BLaER1 treated with 17β-estradiol and CSF1 and Interleukin-3, amounts not matched to agents 10 nM and 100 nM (cell line): ENCODE measurements around the gene KLK13.
A peak's percentile ranks its signal among the peaks of the same experiment; 100 is the strongest.

ENCODE experiments used
- H3K27ac ChIP-seq, 11 experiments: shearing (Covaris generic); formaldehyde crosslinking; 2 replicates each; pipeline ENCODE4 v1.8.1; 2022
- H3K27me3 ChIP-seq, 11 experiments: shearing (Covaris generic); formaldehyde crosslinking; 2 replicates each; pipeline ENCODE4 v1.8.1; 2022
- H3K36me3 ChIP-seq, 11 experiments: shearing (Covaris generic); formaldehyde crosslinking; 2 replicates each; pipeline ENCODE4 v1.8.1; 2022
- H3K4me1 ChIP-seq, 10 experiments: shearing (Covaris generic); formaldehyde crosslinking; 2 replicates each; pipeline ENCODE4 v1.8.1; 2022
- H3K4me2 ChIP-seq, 11 experiments: shearing (Covaris generic); formaldehyde crosslinking; 2 replicates each; pipeline ENCODE4 v1.8.1; 2022
- H3K4me3 ChIP-seq, 10 experiments: shearing (Covaris generic); formaldehyde crosslinking; 2 replicates each; pipeline ENCODE4 v1.8.1; 2022
- H3K9ac ChIP-seq, 11 experiments: shearing (Covaris generic); formaldehyde crosslinking; 2 replicates each; pipeline ENCODE4 v1.8.1; 2022
- H3K9me3 ChIP-seq, 11 experiments: shearing (Covaris generic); formaldehyde crosslinking; replicated peaks in 1 of 11; 2 replicates each; pipeline ENCODE4 v1.8.1; 2022
- H4K20me1 ChIP-seq, 11 experiments: shearing (Covaris generic); formaldehyde crosslinking; 2 replicates each; pipeline ENCODE4 v1.8.1; 2022
- Cebpa-rat ChIP-seq, 11 experiments: shearing (Covaris generic); IDR thresholded peaks; 2 replicates each; pipeline ENCODE4 v1.8.1; 2022

The KLK13 gene

GRCh38 chr19:51096473-51097165 is 31.7 kb upstream of the KLK13 start:
- Histone ChIP-seq H3K9ac (no peak overlapping the region), H4K20me1 (peaks cover 0 to 83% (median 30%) of the 10 kb centered on the region in 11 experiments; a peak in 16 of 22 replicates), H3K9me3 (peaks cover 0 to 4% (median 0%) of the 10 kb centered on the region in 11 experiments; a peak in 1 of 22 replicates), H3K36me3 (peaks cover 28 to 61% (median 47%) of the 10 kb centered on the region in 11 experiments), H3K4me1 (peaks cover 32 to 48% (median 36%) of the 10 kb centered on the region in 10 experiments), H3K27me3 (no peaks in the 10 kb centered on the region), H3K4me2 (peak overlapping the region; percentile 8 to 62 (median 27); a peak in 18 of 22 replicates), H3K27ac (peak overlapping the region in 5 of 11 experiments; percentile 1 to 28 (median 12); a peak in 4 of 22 replicates), H3K4me3 (no peak overlapping the region)
- no peak for TF ChIP-seq Cebpa-rat (IDR thresholded peaks at IDR 0.05)

GRCh38 chr19:51094696-51095279 is 29.9 kb upstream of the KLK13 start:
- Histone ChIP-seq H3K4me3 (peak overlapping the region in 3 of 10 experiments; percentile 11 to 36 (median 30); a peak in 1 of 20 replicates), H4K20me1 (peaks cover 0 to 77% (median 28%) of the 10 kb centered on the region in 11 experiments; a peak in 16 of 22 replicates), H3K4me1 (peaks cover 26 to 56% (median 37%) of the 10 kb centered on the region in 10 experiments), H3K9ac (peak overlapping the region; percentile 17 to 71 (median 58); a peak in 19 of 22 replicates), H3K36me3 (peaks cover 16 to 51% (median 32%) of the 10 kb centered on the region in 11 experiments), H3K9me3 (peaks cover 0 to 4% (median 0%) of the 10 kb centered on the region in 11 experiments; a peak in 1 of 22 replicates), H3K27me3 (no peaks in the 10 kb centered on the region), H3K4me2 (peak overlapping the region; percentile 50 to 85 (median 72)), H3K27ac (peak overlapping the region in 10 of 11 experiments; percentile 11 to 62 (median 48); a peak in 16 of 22 replicates)
- TF ChIP-seq Cebpa-rat (IDR thresholded peaks at IDR 0.05), result no peak

- Histone ChIP-seq H3K9me3 (no peaks in the 10 kb centered on the region), H3K27me3 (no peaks in the 10 kb centered on the region), H3K4me3 (no peak overlapping the region), H3K4me2 (no peak overlapping the region), H3K27ac (0 out of 22 replicates have a peak overlapping the region, but pooled peaks of 1 of the 11 experiments have one; percentile 13), H3K9ac (peak overlapping the region in 2 of 11 experiments; percentile 10 to 11; a peak in 1 of 22 replicates), H3K36me3 (peaks cover 5 to 47% (median 23%) of the 10 kb centered on the region in 11 experiments), H4K20me1 (peaks cover 0 to 73% (median 23%) of the 10 kb centered on the region in 11 experiments; a peak in 15 of 22 replicates), H3K4me1 (peaks cover 26 to 49% (median 37%) of the 10 kb centered on the region in 10 experiments)
- TF ChIP-seq Cebpa-rat (IDR thresholded peaks at IDR 0.05), result no peak
Observed at GRCh38 chr19:51093510-51094345, 28.8 kb upstream of the KLK13 start.

- H3K36me3 ChIP-seq, result peaks cover 0 to 41% (median 17%) of the 10 kb centered on the region in 11 experiments; a peak in 20 of 22 replicates
- H3K27ac ChIP-seq, result no peak overlapping the region
- peaks cover 21 to 44% (median 32%) of the 10 kb centered on the region in 10 experiments for H3K4me1 ChIP-seq
- no peak overlapping the region for H3K4me2 ChIP-seq
- H3K4me3 ChIP-seq, result no peak overlapping the region
- peak overlapping the region in 2 of 11 experiments; percentile 10 to 11; a peak in 2 of 22 replicates for H3K9ac ChIP-seq
- no peak for TF ChIP-seq Cebpa-rat (IDR thresholded peaks at IDR 0.05)
- no peaks in the 10 kb centered on the region for H3K9me3 ChIP-seq
- H4K20me1 ChIP-seq, result peaks cover 0 to 73% (median 23%) of the 10 kb centered on the region in 11 experiments; a peak in 15 of 22 replicates
- H3K27me3 ChIP-seq, result no peaks in the 10 kb centered on the region
Observed at GRCh38 chr19:51093101-51093500, 28.2 kb upstream of the KLK13 start.

GRCh38 chr19:51091895-51092873 is 27.3 kb upstream of the KLK13 start:
- peaks cover 0 to 34% (median 12%) of the 10 kb centered on the region in 11 experiments; a peak in 10 of 22 replicates for H3K36me3 ChIP-seq
- no peaks in the 10 kb centered on the region for H3K27me3 ChIP-seq
- no peak overlapping the region for H3K27ac ChIP-seq
- TF ChIP-seq Cebpa-rat (IDR thresholded peaks at IDR 0.05), result no peak
- H3K4me1 ChIP-seq, result peaks cover 15 to 36% (median 25%) of the 10 kb centered on the region in 10 experiments
- H3K9me3 ChIP-seq, result no peaks in the 10 kb centered on the region
- no peak overlapping the region for H3K4me3 ChIP-seq
- H4K20me1 ChIP-seq, result peaks cover 0 to 70% (median 23%) of the 10 kb centered on the region in 11 experiments; a peak in 15 of 22 replicates
- H3K9ac ChIP-seq, result peak overlapping the region in 1 of 11 experiments; percentile 11; a peak in 1 of 22 replicates
- H3K4me2 ChIP-seq, result no peak overlapping the region

GRCh38 chr19:51091126-51091525 is 26.2 kb upstream of the KLK13 start:
- Histone ChIP-seq H3K27me3 (no peaks in the 10 kb centered on the region), H3K27ac (no peak overlapping the region), H4K20me1 (peaks cover 0 to 70% (median 32%) of the 10 kb centered on the region in 11 experiments; a peak in 16 of 22 replicates), H3K4me2 (no peak overlapping the region), H3K4me1 (peaks cover 7 to 35% (median 23%) of the 10 kb centered on the region in 10 experiments), H3K9me3 (no peaks in the 10 kb centered on the region), H3K9ac (no peak overlapping the region), H3K4me3 (no peak overlapping the region), H3K36me3 (peaks cover 0 to 33% (median 16%) of the 10 kb centered on the region in 11 experiments; a peak in 11 of 22 replicates)
- TF ChIP-seq Cebpa-rat (IDR thresholded peaks at IDR 0.05), result no peak

GRCh38 chr19:51090471-51090870 is 25.6 kb upstream of the KLK13 start:
- Histone ChIP-seq H3K27me3 (no peaks in the 10 kb centered on the region), H3K36me3 (peaks cover 0 to 30% (median 16%) of the 10 kb centered on the region in 11 experiments; a peak in 12 of 22 replicates), H3K9ac (no peak overlapping the region), H3K4me2 (no peak overlapping the region; a peak in 1 of 22 replicates), H3K27ac (no peak overlapping the region), H3K9me3 (no peaks in the 10 kb centered on the region), H3K4me3 (no peak overlapping the region), H3K4me1 (peaks cover 7 to 30% (median 19%) of the 10 kb centered on the region in 10 experiments), H4K20me1 (peaks cover 0 to 72% (median 35%) of the 10 kb centered on the region in 11 experiments; a peak in 16 of 22 replicates)
- no peak for TF ChIP-seq Cebpa-rat (IDR thresholded peaks at IDR 0.05)
